Mesenchymal stem cell (in vitro differentiated cells and primary cell): ENCODE results near the gene MED23. TPM values are rescaled to one million over a fixed set of nuclear protein-coding genes. Genes with fewer than 3 reads are reported as not detected.

ENCODE experiments used
- DNase-seq: peaks from one replicate; pipeline ENCODE4 v3.0.0-alpha.2; 2013
- H2AFZ ChIP-seq: one replicate; pipeline ENCODE4 v1.6.1; 2013; ENCODE audit warnings: low read depth, mild to moderate bottlenecking, control low read depth, inconsistent platforms, low read length, moderate library complexity
- H2AK5ac ChIP-seq: 2 replicates; pipeline ENCODE4 v1.6.1; 2013; ENCODE audit warnings: low read length, moderate library complexity, mild to moderate bottlenecking, inconsistent platforms; ENCODE audit not compliant: severe bottlenecking
- H2BK120ac ChIP-seq: one replicate; pipeline ENCODE4 v1.6.1; 2013; ENCODE audit warnings: low read depth, mild to moderate bottlenecking, inconsistent platforms, low read length, moderate library complexity
- H2BK12ac ChIP-seq, 2 experiments: one replicate each; pipeline ENCODE4 v1.6.1; 2013; ENCODE audit warnings: inconsistent platforms in 2 of 2, low read length in 2 of 2, mild to moderate bottlenecking in 2 of 2, moderate library complexity in 2 of 2, control low read depth in 1 of 2
- H2BK15ac ChIP-seq: one replicate; pipeline ENCODE4 v1.6.1; 2013; ENCODE audit warnings: mild to moderate bottlenecking, low read depth, inconsistent platforms; ENCODE audit not compliant: poor library complexity, severe bottlenecking
- H2BK5ac ChIP-seq: 2 replicates; pipeline ENCODE4 v1.6.1; 2013; ENCODE audit warnings: low read depth, mild to moderate bottlenecking, low read length, control low read depth, inconsistent platforms; ENCODE audit not compliant: poor library complexity, severe bottlenecking
- H3K14ac ChIP-seq, 2 experiments: one replicate each; pipeline ENCODE4 v1.6.1; 2013; ENCODE audit warnings: inconsistent platforms in 2 of 2, low read length in 2 of 2, control low read depth in 1 of 2, mild to moderate bottlenecking in 1 of 2, moderate library complexity in 1 of 2
- H3K18ac ChIP-seq, 2 experiments: one replicate each; pipeline ENCODE4 v1.6.1; 2013; ENCODE audit warnings: inconsistent platforms in 2 of 2, low read length in 2 of 2, control low read depth in 1 of 2, low read depth in 1 of 2, mild to moderate bottlenecking in 1 of 2
- H3K23ac ChIP-seq, 2 experiments: one replicate each; pipeline ENCODE4 v1.6.1; 2013; ENCODE audit warnings: inconsistent platforms in 2 of 2, low read length in 2 of 2, mild to moderate bottlenecking in 2 of 2, moderate library complexity in 2 of 2, control low read depth in 1 of 2
- H3K27ac ChIP-seq: 2 replicates; pipeline ENCODE4 v1.5.1; 2013; ENCODE audit warnings: mild to moderate bottlenecking, moderate library complexity, low read length, control low read depth, inconsistent platforms; ENCODE audit not compliant: poor library complexity, severe bottlenecking
- H3K27me3 ChIP-seq, 2 experiments: 2 replicates each; pipeline versions ENCODE4 v1.6.1 to v1.7.0; 2013; ENCODE audit warnings: low read length in 2 of 2, mild to moderate bottlenecking in 2 of 2, moderate library complexity in 2 of 2, control low read depth in 1 of 2, inconsistent platforms in 1 of 2; ENCODE audit not compliant: control insufficient read depth in 1 of 2, insufficient read depth in 1 of 2
- H3K36me3 ChIP-seq, 2 experiments: 2 replicates each; pipeline versions ENCODE4 v1.6.1 to v1.7.0; 2013; ENCODE audit warnings: low read length in 2 of 2, control low read depth in 1 of 2, inconsistent platforms in 1 of 2, low read depth in 1 of 2, mild to moderate bottlenecking in 1 of 2; ENCODE audit not compliant: insufficient read depth in 2 of 2, control insufficient read depth in 1 of 2
- H3K4ac ChIP-seq, 2 experiments: one replicate each; pipeline ENCODE4 v1.6.1; 2013; ENCODE audit warnings: inconsistent platforms in 2 of 2, low read length in 2 of 2, mild to moderate bottlenecking in 2 of 2, moderate library complexity in 2 of 2, control low read depth in 1 of 2, low read depth in 1 of 2
- H3K4me1 ChIP-seq: 2 replicates; pipeline ENCODE4 v1.6.1; 2013; ENCODE audit warnings: low read depth, low read length, control low read depth; ENCODE audit not compliant: control insufficient read depth, insufficient read depth
- H3K4me2 ChIP-seq: 2 replicates; pipeline ENCODE4 v1.6.1; 2013; ENCODE audit warnings: low read length, mild to moderate bottlenecking, inconsistent platforms; ENCODE audit not compliant: poor library complexity, severe bottlenecking
- H3K4me3 ChIP-seq, 2 experiments: 2 replicates each; pipeline versions ENCODE4 v1.5.1 to v1.7.0; 2013; ENCODE audit warnings: low read length in 2 of 2, mild to moderate bottlenecking in 2 of 2, control low read depth in 1 of 2, low read depth in 1 of 2; ENCODE audit not compliant: insufficient read depth in 1 of 2
- H3K79me1 ChIP-seq: replicated peaks from 2 replicates; pipeline ENCODE4 v1.6.1; 2013; ENCODE audit warnings: mild to moderate bottlenecking, control low read depth, low read length, inconsistent platforms; ENCODE audit not compliant: poor library complexity, severe bottlenecking
- H3K9ac ChIP-seq: 2 replicates; pipeline ENCODE4 v1.7.0; 2013; ENCODE audit warnings: mild to moderate bottlenecking, low read length, moderate library complexity
- H3K9me3 ChIP-seq: 2 replicates; pipeline ENCODE4 v1.7.0; 2013; ENCODE audit warnings: mild to moderate bottlenecking, low read length; ENCODE audit not compliant: control insufficient read depth
- H4K8ac ChIP-seq: one replicate; pipeline ENCODE4 v1.6.1; 2013; ENCODE audit warnings: inconsistent platforms, mild to moderate bottlenecking, low read length, moderate library complexity
- H4K91ac ChIP-seq: one replicate; pipeline ENCODE4 v1.6.1; 2013; ENCODE audit warnings: mild to moderate bottlenecking, low read length, inconsistent platforms
- WGBS: methylation state at CpG from one replicate; pipeline ENCODE4 v1.1.7; 2013; ENCODE audit warnings: mixed read lengths; 5-methylcytosine and 5-hydroxymethylcytosine counted together
- small RNA-seq: library from polyadenylated mRNA; stranded (forward); fragments of <200 nt; extraction: miRNeasy Mini kit (QIAGEN cat#:217004); gene quantifications from one replicate; pipeline ENCODE3, GENCODE V24; 2013; ENCODE audit warnings: low read depth

Gene MED23

DNA sequence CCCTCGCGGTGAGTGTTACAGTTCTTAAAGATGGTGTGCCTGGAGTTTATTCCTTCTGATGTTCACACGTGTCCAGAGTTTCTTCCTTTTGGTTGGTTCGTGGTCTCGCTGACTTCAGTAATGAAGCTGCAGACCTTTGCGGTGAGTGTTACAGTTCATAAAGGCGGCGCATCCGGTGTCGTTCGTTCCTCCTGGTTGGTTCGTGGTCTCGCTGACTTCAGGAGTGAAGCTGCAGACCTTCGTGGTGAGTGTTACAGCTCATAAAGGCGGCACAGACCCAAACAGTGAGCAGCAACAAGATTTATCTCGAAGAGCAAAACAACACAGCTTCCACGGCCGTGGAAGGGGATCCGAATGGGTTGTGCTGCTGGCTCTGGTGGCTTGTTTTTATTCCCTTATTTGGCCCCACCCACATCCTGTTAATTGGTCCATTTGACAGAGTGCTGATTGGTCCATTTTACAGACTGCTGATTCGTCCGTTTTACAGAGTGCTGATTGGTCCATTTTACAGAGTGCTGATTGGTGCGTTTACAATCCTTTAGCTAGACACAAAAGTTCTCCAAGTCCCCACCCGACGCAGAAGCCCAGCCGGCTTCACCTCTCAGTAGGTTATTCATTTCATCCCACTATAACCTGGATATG is 103.2 kb downstream of the MED23 start:
- Histone ChIP-seq H2BK15ac (no peak overlapping the region), H3K9ac (no peak overlapping the region), H3K79me1 (no peaks in the 10 kb centered on the region), H3K18ac (no peak overlapping the region), H2BK12ac (no peak overlapping the region), H2AFZ (no peak overlapping the region), H3K36me3 (no peaks in the 10 kb centered on the region), H4K8ac (no peak overlapping the region), H2BK5ac (no peak overlapping the region), H4K91ac (no peak overlapping the region), H3K9me3 (no peaks in the 10 kb centered on the region), H3K27ac (no peak overlapping the region), H3K4me1 (no peaks in the 10 kb centered on the region), H2AK5ac (no peak overlapping the region), H2BK120ac (no peak overlapping the region), H3K27me3 (no peaks in the 10 kb centered on the region), H3K4me3 (no peak overlapping the region), H3K14ac (no peak overlapping the region), H3K23ac (no peak overlapping the region), H3K4me2 (no peak overlapping the region), H3K4ac (no peak overlapping the region)
- no peak for DNase-seq
- WGBS = 94% methylated on average over 21 of the region's 25 CpGs

DNA sequence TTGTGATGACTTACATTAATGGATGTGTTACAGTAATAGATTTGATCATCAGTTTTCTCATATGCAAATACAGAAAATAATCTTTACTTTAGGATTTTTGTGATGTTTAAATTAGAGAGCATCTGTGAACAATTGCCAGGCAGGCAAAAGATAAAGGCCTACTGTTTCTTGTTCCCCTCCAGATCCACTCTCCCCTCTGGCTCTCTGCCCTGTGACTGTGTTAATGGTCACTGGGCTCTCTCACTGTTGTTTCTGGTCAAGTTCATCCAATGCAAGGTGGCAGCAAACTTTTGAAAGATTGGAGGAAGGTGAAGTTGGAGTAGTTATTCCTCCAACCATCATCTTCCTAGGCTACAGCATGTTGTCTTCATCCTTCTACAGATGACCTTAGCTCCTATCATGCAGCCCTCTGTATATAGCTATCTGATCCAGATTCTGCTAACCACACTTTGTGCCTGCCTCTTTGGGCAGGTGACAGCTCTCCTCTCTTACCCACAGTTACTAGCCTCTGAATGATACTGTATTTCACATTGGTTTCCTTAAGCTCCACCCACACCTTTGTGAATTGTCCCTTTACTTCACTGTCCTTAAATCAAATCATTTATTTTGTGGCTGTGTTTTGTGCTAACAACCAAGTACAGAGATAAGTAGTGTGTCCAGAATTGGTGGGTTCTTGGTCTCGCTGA is 103.9 kb downstream of the MED23 start:
- no peaks in the 10 kb centered on the region for H3K4me1 ChIP-seq
- no peak overlapping the region for H3K27ac ChIP-seq
- peak overlapping the region in 1 of 2 experiments; percentile 71 for H3K23ac ChIP-seq
- no peak overlapping the region for H2BK5ac ChIP-seq
- no peak overlapping the region for H3K4ac ChIP-seq
- H3K79me1 ChIP-seq = no peaks in the 10 kb centered on the region
- 44% methylated on average over 1 of the region's 1 CpG for WGBS
- DNase-seq = no peak
- H2AFZ ChIP-seq = no peak overlapping the region
- H2BK12ac ChIP-seq = no peak overlapping the region
- no peak overlapping the region for H4K8ac ChIP-seq
- H3K14ac ChIP-seq = no peak overlapping the region
- no peaks in the 10 kb centered on the region for H3K27me3 ChIP-seq
- no peak overlapping the region for H2AK5ac ChIP-seq
- no peak overlapping the region for H3K4me3 ChIP-seq
- H4K91ac ChIP-seq = no peak overlapping the region
- H3K18ac ChIP-seq = no peak overlapping the region
- H3K9me3 ChIP-seq = no peaks in the 10 kb centered on the region
- H2BK120ac ChIP-seq = no peak overlapping the region
- H3K9ac ChIP-seq = no peak overlapping the region
- H3K4me2 ChIP-seq = no peak overlapping the region
- no peaks in the 10 kb centered on the region for H3K36me3 ChIP-seq
- H2BK15ac ChIP-seq = no peak overlapping the region

Small RNAs within 50 kb of the gene (small RNA-seq; reads per million reads assigned to genes)
- not detected for gene RNU4-18P
